ENCODE measurements around the gene CHST8.

DNA sequence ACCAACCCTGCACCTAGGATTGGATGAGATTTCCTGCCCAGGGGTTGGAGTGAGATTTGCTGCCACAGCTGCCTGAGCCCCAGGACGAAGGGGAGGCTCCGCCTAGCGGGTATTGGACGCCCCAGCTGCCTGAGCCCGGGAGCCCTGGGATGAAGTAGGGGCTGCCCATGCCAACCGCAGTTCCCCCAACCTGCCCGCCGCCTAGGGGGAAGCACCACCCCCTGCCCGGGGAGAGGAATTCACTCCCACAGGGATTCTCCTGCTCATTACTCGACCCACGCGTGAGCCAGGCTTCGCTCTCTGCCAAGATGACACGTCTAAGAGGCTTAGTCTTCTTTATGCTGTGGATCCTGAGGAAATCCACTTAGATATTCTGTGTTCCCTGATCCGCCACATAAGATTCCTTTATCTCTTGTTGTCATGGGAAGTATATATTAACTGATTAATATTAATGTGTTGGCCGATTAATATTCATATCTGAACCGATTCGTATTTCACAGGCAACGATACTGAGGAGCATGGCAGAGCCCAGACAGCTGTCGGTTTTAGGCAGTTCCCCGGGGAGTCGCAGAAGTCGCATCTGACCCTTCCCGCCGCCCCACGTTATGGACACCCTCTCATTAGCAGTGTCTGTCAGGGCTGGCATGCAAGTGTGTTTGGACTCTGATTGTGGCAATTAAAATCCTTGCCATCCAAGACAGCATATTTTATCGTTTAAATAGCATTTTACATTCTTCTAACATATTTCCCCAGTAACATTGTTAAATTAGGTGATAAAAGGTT is 130.5 kb downstream of the CHST8 start:
- no peak for TF ChIP-seq FOXM1 (IDR thresholded peaks at IDR 0.05; ENCODE audit: borderline replicate concordance, low read depth)
- no peak for TF ChIP-seq NFIC (IDR thresholded peaks at IDR 0.05)
- TF ChIP-seq TAF1 (IDR thresholded peaks at IDR 0.05; ENCODE audit: low read depth): no peak
